ENCODE measurements around the gene BCL2L1.
A peak's percentile ranks its signal among the peaks of the same experiment; 100 is the strongest.

BCL2L1 gene

DNA sequence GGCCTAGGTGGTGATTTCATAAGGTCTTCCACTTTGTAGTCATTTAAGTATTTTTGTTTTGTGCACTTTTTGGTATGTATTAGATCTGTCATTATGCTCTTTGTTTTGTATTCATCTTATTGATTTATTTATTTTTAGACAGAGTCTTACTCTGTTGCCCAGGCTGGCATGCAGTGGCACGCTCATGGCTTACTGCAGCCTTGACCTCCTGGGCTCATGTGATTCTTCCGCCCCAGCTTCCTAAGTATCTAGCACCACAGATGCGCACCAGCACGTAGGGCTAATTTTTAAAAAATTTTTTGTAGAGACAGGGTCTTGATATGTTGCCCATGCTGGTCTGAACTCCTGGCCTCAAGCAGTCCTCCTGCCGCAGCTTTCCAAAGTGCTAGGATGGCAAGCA lies 47.0 kb upstream of the BCL2L1 start (continued):
- TF ChIP-seq POU6F1 (CRISPR knock-in tag; IDR thresholded peaks at IDR 0.05; ENCODE audit: borderline replicate concordance, low read depth) (no peak), TOX (CRISPR knock-in tag; IDR thresholded peaks at IDR 0.05; ENCODE audit: borderline replicate concordance) (no peak), GLIS3 (CRISPR knock-in tag; IDR thresholded peaks at IDR 0.05) (no peak), ZFP30 (CRISPR knock-in tag; IDR thresholded peaks at IDR 0.05) (no peak), ZNF70 (CRISPR knock-in tag; IDR thresholded peaks at IDR 0.05) (no peak), ZFP3 (CRISPR knock-in tag; IDR thresholded peaks at IDR 0.05) (no peak), PPARA (CRISPR knock-in tag; IDR thresholded peaks at IDR 0.05; ENCODE audit: borderline replicate concordance) (no peak)

- TF ChIP-seq ISL1 (CRISPR knock-in tag; IDR thresholded peaks at IDR 0.05) (no peak), CREB5 (CRISPR knock-in tag; IDR thresholded peaks at IDR 0.05; ENCODE audit: low read depth) (no peak), ZNF8 (CRISPR knock-in tag; IDR thresholded peaks at IDR 0.05) (no peak)
- no peak for ATAC-seq
Measured at GRCh38 chr20:31767805-31768204, 45.1 kb upstream of the BCL2L1 start.

DNA sequence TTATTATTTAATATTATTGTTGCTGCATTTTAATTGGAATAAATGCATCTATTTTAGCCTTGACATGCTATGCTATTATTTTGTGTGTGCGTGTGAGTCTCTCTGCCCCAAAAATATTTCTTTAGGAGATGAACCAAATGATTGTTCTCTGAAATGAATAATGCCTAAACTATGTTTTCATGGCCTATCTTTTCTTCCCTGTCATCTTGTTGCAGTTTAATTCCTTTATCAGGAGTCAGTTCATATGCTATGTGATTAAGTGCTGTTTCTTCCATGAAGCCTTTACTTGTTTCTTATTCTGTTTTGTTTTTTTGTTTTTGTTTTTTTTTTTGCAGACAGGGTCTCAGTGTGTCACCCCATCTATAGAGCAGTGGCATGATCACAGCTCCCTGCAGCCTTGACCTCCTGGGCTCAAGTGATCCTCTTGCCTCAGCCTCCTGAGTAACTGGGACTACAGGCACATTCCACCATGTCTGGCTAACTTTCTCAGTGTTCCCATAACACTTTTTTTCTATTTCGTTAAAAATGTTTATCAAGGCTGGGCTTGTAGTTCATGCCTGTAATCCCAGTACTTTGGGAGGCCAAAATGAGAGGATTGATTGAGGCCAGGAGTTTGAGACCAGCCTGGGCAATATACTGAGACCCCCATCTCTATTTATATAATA lies 42.1 kb upstream of the BCL2L1 start:
- peak; percentile 32; the same call in 1 of the 3 replicates for ATAC-seq
- TF ChIP-seq GLIS3 (CRISPR knock-in tag; IDR thresholded peaks at IDR 0.05) (no peak), CSRNP3 (CRISPR knock-in tag; IDR thresholded peaks at IDR 0.05) (no peak), ISL1 (CRISPR knock-in tag; IDR thresholded peaks at IDR 0.05) (peak; percentile 19; the same call in 1 of the 2 replicates), ZFP30 (CRISPR knock-in tag; IDR thresholded peaks at IDR 0.05) (no peak), POU6F1 (CRISPR knock-in tag; IDR thresholded peaks at IDR 0.05; ENCODE audit: borderline replicate concordance, low read depth) (no peak), RARB (CRISPR knock-in tag; IDR thresholded peaks at IDR 0.05) (no peak)

GRCh38 chr20:31760519-31761240 lies 38.0 kb upstream of the BCL2L1 start:
- no peak for ATAC-seq
- no peak for TF ChIP-seq ZNF70 (CRISPR knock-in tag; IDR thresholded peaks at IDR 0.05)
- no peak for TF ChIP-seq BACH2 (CRISPR knock-in tag; IDR thresholded peaks at IDR 0.05; ENCODE audit: borderline replicate concordance)
- no peak for TF ChIP-seq ZC3H10 (CRISPR knock-in tag; IDR thresholded peaks at IDR 0.05)
- TF ChIP-seq CREB5 (CRISPR knock-in tag; IDR thresholded peaks at IDR 0.05; ENCODE audit: low read depth) = no peak
- TF ChIP-seq ZNF8 (CRISPR knock-in tag; IDR thresholded peaks at IDR 0.05) = no peak
- no peak for TF ChIP-seq CSDC2 (CRISPR knock-in tag; IDR thresholded peaks at IDR 0.05)
- TF ChIP-seq GLIS3 (CRISPR knock-in tag; IDR thresholded peaks at IDR 0.05) = no peak
- no peak for TF ChIP-seq POU6F1 (CRISPR knock-in tag; IDR thresholded peaks at IDR 0.05; ENCODE audit: borderline replicate concordance, low read depth)
- no peak for TF ChIP-seq SNAI2 (CRISPR knock-in tag; IDR thresholded peaks at IDR 0.05)
- no peak for TF ChIP-seq ZFP3 (CRISPR knock-in tag; IDR thresholded peaks at IDR 0.05)
- TF ChIP-seq CSRNP3 (CRISPR knock-in tag; IDR thresholded peaks at IDR 0.05) = no peak
- no peak for TF ChIP-seq OSR1 (CRISPR knock-in tag; IDR thresholded peaks at IDR 0.05)
- TF ChIP-seq PPARA (CRISPR knock-in tag; IDR thresholded peaks at IDR 0.05; ENCODE audit: borderline replicate concordance) = no peak
- TF ChIP-seq, protein P1, sequence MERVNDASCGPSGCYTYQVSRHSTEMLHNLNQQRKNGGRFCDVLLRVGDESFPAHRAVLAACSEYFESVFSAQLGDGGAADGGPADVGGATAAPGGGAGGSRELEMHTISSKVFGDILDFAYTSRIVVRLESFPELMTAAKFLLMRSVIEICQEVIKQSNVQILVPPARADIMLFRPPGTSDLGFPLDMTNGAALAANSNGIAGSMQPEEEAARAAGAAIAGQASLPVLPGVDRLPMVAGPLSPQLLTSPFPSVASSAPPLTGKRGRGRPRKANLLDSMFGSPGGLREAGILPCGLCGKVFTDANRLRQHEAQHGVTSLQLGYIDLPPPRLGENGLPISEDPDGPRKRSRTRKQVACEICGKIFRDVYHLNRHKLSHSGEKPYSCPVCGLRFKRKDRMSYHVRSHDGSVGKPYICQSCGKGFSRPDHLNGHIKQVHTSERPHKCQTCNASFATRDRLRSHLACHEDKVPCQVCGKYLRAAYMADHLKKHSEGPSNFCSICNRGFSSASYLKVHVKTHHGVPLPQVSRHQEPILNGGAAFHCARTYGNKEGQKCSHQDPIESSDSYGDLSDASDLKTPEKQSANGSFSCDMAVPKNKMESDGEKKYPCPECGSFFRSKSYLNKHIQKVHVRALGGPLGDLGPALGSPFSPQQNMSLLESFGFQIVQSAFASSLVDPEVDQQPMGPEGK (CRISPR knock-in tag; IDR thresholded peaks at IDR 0.05; ENCODE audit: borderline replicate concordance) = no peak

Data from SK-N-SH treated with all-trans-retinoic acid at 6 μM for 48 hours (cell line).